OCI-LY3 (cell line): Measurements from ENCODE around the gene PTPRR.

Experiments
- EZH2phosphoT487 ChIP-seq: fragments of 200-600 bp; shearing (Covaris generic); IDR thresholded peaks from 2 replicates; pipeline ENCODE4 v1.6.1; 2018; ENCODE audit warnings: antibody characterized with exemption, mixed run types, low read depth
- TF ChIP-seq, protein P1 (sequence below): fragments of 200-600, 300-600 bp; sonication (generic); IDR thresholded peaks from 2 replicates; pipeline ENCODE4 v1.5.1; 2014; ENCODE audit warnings: antibody characterized with exemption, low read length, low read depth

DNA sequence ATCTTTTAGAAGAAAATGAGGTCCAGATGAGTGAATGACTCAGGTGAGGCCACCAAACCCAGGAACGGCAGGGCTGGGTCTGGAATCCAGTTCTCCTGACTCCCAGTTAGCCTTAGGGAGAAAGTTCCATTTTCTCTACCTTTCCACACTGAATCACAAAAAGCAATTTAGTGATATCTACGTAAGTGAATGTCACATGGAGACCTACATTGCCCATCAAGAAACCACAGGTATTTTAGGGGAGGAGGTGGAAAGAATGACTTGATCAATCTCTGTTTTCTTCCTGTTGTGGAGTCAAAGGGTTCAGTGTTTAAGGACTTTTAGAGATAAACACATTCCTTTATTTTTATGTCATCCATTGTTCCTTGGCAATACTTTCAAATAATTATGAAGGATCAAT lies 176.4 kb downstream of the PTPRR start:
- TF ChIP-seq, protein P1, sequence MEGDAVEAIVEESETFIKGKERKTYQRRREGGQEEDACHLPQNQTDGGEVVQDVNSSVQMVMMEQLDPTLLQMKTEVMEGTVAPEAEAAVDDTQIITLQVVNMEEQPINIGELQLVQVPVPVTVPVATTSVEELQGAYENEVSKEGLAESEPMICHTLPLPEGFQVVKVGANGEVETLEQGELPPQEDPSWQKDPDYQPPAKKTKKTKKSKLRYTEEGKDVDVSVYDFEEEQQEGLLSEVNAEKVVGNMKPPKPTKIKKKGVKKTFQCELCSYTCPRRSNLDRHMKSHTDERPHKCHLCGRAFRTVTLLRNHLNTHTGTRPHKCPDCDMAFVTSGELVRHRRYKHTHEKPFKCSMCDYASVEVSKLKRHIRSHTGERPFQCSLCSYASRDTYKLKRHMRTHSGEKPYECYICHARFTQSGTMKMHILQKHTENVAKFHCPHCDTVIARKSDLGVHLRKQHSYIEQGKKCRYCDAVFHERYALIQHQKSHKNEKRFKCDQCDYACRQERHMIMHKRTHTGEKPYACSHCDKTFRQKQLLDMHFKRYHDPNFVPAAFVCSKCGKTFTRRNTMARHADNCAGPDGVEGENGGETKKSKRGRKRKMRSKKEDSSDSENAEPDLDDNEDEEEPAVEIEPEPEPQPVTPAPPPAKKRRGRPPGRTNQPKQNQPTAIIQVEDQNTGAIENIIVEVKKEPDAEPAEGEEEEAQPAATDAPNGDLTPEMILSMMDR: no peak
- no peak for TF ChIP-seq EZH2phosphoT487
